ENCODE measurements around the gene FAM184B. TPM values are rescaled to one million over a fixed set of nuclear protein-coding genes. Genes with fewer than 3 reads are reported as not detected.

The FAM184B gene
- total RNA-seq: 0.02 and 0.05 TPM in 2 replicates

GRCh38 chr4:17781300-17782287, at the start of gene FAM184B:
Gene FAM184B, minus strand, starts transcription at chr4:17781621. Its CDS starts 322 bp downstream, at chr4:17781299.
- Mint-ChIP-seq H3K27me3 (peaks cover 38% of the 10 kb centered on the region), H3K9me3 (no peaks in the 10 kb centered on the region), H3K36me3 (ENCODE audit: low read depth) (no peaks in the 10 kb centered on the region), H3K4me1 (peaks cover 13% of the 10 kb centered on the region), H3K27ac (no peak within 1 kb of the TSS), H3K4me3 (no peak within 1 kb of the TSS)
- ATAC-seq (ENCODE audit: low read depth) (no peak), DNase-seq (no peak)
- TF ChIP-seq CTCF (IDR thresholded peaks at IDR 0.05): no peak
- CTCF ChIA-PET: no interaction called here
- POLR2A ChIA-PET: no interaction called here
- intact Hi-C loops (cut with micrococcal nuclease): no loop called here

GRCh38 chr4:17823871-17824669, 42.6 kb upstream of the FAM184B start:
- Mint-ChIP-seq H3K9me3 (no peaks in the 10 kb centered on the region), H3K27ac (no peak overlapping the region), H3K36me3 (ENCODE audit: low read depth) (no peaks in the 10 kb centered on the region), H3K27me3 (no peaks in the 10 kb centered on the region), H3K4me3 (no peak overlapping the region), H3K4me1 (peaks cover 4% of the 10 kb centered on the region)
- ChIA-PET CTCF (no interaction called here), POLR2A (no interaction called here)
- intact Hi-C loops (cut with micrococcal nuclease): no loop called here
- no peak for TF ChIP-seq CTCF (IDR thresholded peaks at IDR 0.05)
- no peak for DNase-seq
- ATAC-seq (ENCODE audit: low read depth): no peak

- intact Hi-C loops (cut with micrococcal nuclease): loop anchor here (1.0 to 2.0 kb wide), 2 partner anchors 326 to 776 kb away; no protein-coding TSS in a partner anchor
- Mint-ChIP-seq H3K4me1 (peaks cover 8% of the 10 kb centered on the region), H3K4me3 (no peak overlapping the region), H3K36me3 (ENCODE audit: low read depth) (no peaks in the 10 kb centered on the region), H3K27ac (no peak overlapping the region), H3K27me3 (no peaks in the 10 kb centered on the region), H3K9me3 (no peaks in the 10 kb centered on the region)
- ChIA-PET POLR2A (no interaction called here), CTCF (interaction anchor here (0.6 to 2.4 kb wide), 16 partner anchors 9 to 778 kb away, joined by 3 to 28 read pairs (median 5); no protein-coding TSS in a partner anchor)
- peak; percentile 82 for ATAC-seq (ENCODE audit: low read depth)
- no peak for DNase-seq
- TF ChIP-seq CTCF (IDR thresholded peaks at IDR 0.05): no peak
Observed at GRCh38 chr4:17817027-17817426, 35.6 kb upstream of the FAM184B start.

GRCh38 chr4:17816142-17816541, 34.7 kb upstream of the FAM184B start:
- H3K36me3 Mint-ChIP-seq (ENCODE audit: low read depth): no peaks in the 10 kb centered on the region
- intact Hi-C loops (cut with micrococcal nuclease): loop anchor here (2.0 kb wide), 1 partner anchor 327 kb away; no protein-coding TSS in a partner anchor

More at GRCh38 chr4:17816142-17816541, 34.7 kb upstream of the FAM184B start:
- Mint-ChIP-seq H3K4me1 (peaks cover 12% of the 10 kb centered on the region), H3K4me3 (no peak overlapping the region), H3K9me3 (no peaks in the 10 kb centered on the region), H3K27me3 (no peaks in the 10 kb centered on the region), H3K27ac (no peak overlapping the region)
- DNase-seq: no peak
- CTCF ChIA-PET: interaction anchor here (1.3 to 2.4 kb wide), 6 partner anchors 20 to 779 kb away, joined by 3 to 28 read pairs (median 6); no protein-coding TSS in a partner anchor
- TF ChIP-seq CTCF (IDR thresholded peaks at IDR 0.05): no peak
- POLR2A ChIA-PET: interaction anchor here (0.6 kb wide), 1 partner anchor 210 kb away, joined by 3 read pairs; no protein-coding TSS in a partner anchor
- no peak for ATAC-seq (ENCODE audit: low read depth)
